HG03066 (cell line): Measurements from ENCODE around the gene GABPA.

Experiments
- ATAC-seq: cut with Tn5 transposase; IDR thresholded peaks from one replicate; pipeline ENCODE4 v1.9.1; 2021; ENCODE audit warnings: low read depth; ENCODE audit not compliant: unreplicated experiment

GABPA gene

GRCh38 chr21:25801217-25802014, 66.6 kb downstream of the GABPA start:
- ATAC-seq = peak; percentile 99

- no peak for ATAC-seq
These were observed 71.3 kb downstream of the GABPA start for GRCh38 chr21:25806060-25806459.

GRCh38 chr21:25807191-25807590, 72.4 kb downstream of the GABPA start:
- no peak for ATAC-seq

- ATAC-seq = no peak
These were observed 74.2 kb downstream of the GABPA start for GRCh38 chr21:25809013-25809412.

- ATAC-seq = no peak
These were observed 76.4 kb downstream of the GABPA start for GRCh38 chr21:25811186-25811585.

GRCh38 chr21:25813917-25814316, 79.1 kb downstream of the GABPA start:
- ATAC-seq = no peak

GRCh38 chr21:25818121-25818520, 83.3 kb downstream of the GABPA start:
- ATAC-seq = no peak

- ATAC-seq = no peak
These were observed 83.8 kb downstream of the GABPA start for GRCh38 chr21:25818551-25818950.
